Measurements from ENCODE around the gene TM4SF5. TPM values are rescaled to one million over a fixed set of nuclear protein-coding genes. Genes with fewer than 3 reads are reported as not detected.

Gene TM4SF5
- total RNA-seq, 3 donors from 2014 or later, result not detected

DNA sequence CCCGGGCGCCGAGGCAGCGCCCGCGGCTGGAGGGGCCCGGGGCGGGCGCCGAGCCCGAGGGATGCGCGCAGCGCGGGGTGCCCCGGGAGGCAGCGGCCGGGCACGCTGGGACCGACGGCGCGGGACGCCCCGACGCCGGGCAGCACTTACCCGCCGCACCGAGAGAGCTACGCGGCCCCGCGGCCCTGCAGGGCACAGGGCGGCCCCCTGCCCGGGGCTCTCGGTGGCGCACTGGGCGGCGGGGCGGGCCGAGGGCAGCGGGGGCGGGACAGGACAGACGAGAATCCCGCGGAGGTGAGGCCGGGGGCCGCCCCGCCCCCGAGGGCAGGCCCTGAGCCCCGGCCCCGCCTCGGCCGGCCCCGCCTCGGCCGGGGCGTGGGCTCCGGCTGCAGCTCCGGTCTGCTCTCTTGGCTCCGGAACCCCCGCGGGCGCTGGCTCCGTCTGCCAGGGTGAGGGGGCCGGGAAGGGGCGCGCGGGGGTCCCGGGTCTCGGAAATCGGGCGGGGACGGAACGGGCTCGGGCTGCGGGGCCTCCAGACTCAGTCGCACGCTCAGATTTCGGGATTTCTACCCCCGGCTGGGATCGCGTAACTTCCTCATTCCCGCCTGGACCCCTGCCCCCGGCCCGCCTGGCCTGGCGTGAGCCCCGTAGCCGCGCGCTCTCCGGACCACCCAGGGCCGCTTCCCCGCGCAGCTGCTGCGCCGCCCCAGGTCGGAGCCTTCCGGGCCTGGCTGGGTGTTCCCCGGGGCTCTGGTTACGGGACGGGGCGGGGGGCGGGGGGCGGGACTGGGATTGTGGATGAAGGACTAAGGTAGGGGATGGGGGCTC, 35.3 kb downstream of the TM4SF5 start, which contains the start of gene PLD2:
TSS of gene PLD2 (plus strand) at position 376 of the 828 bp plus-strand sequence. CDS start 621 bp downstream, outside the sequence.
- intact Hi-C loops (cut with DNase I; ENCODE audit: low total_unique reads), result no loop called here
- H3K27me3 ChIP-seq, result no peaks in the 10 kb centered on the region
- TF ChIP-seq POLR2A (IDR thresholded peaks at IDR 0.05), result no peak
- TF ChIP-seq, protein P1, sequence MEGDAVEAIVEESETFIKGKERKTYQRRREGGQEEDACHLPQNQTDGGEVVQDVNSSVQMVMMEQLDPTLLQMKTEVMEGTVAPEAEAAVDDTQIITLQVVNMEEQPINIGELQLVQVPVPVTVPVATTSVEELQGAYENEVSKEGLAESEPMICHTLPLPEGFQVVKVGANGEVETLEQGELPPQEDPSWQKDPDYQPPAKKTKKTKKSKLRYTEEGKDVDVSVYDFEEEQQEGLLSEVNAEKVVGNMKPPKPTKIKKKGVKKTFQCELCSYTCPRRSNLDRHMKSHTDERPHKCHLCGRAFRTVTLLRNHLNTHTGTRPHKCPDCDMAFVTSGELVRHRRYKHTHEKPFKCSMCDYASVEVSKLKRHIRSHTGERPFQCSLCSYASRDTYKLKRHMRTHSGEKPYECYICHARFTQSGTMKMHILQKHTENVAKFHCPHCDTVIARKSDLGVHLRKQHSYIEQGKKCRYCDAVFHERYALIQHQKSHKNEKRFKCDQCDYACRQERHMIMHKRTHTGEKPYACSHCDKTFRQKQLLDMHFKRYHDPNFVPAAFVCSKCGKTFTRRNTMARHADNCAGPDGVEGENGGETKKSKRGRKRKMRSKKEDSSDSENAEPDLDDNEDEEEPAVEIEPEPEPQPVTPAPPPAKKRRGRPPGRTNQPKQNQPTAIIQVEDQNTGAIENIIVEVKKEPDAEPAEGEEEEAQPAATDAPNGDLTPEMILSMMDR (IDR thresholded peaks at IDR 0.05), result no peak
- TF ChIP-seq POLR2AphosphoS5 (IDR thresholded peaks at IDR 0.05), result no peak
- no peaks in the 10 kb centered on the region for H3K36me3 ChIP-seq
- H3K4me3 ChIP-seq, result peak within 1 kb of the TSS; percentile 78 to 88 (median 87)
- H3K9me3 ChIP-seq, result no peaks in the 10 kb centered on the region
- peak within 1 kb of the TSS; percentile 72 to 80 for H3K27ac ChIP-seq
- H3K4me1 ChIP-seq, result peaks cover 4 to 9% of the 10 kb centered on the region in 2 donors
- peak; percentile 76 to 79 for DNase-seq (ENCODE audit: low spot score in 2 of 2)

DNA sequence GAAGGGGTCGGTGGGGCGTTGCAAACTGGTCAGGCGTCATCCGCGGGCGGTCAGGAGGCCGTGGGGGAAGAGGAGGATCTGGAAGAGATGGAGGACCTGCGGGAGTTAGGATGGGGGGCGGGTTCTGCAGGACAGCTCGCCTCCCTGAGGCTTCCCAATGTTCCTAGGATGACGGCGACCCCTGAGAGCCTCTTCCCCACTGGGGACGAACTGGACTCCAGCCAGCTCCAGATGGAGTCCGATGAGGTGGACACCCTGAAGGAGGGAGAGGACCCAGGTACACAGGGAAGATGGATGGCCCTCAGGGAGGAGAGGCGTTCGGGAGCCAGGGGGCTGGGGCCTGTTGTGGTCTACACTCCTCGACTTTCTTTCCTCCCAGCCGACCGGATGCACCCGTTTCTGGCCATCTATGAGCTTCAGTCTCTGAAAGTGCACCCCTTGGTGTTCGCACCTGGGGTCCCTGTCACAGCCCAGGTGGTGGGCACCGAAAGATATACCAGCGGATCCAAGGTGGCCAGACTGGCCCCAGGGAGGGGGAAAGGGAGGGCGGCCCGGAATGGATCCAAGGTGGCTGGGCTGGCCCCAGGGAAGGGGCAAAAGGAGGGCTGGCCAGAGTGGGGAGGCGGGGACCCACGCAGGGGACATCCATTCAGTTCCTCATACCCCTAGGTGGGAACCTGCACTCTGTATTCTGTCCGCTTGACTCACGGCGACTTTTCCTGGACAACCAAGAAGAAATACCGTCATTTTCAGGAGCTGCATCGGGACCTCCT, 36.1 kb downstream of the TM4SF5 start:
- Histone ChIP-seq H3K4me1 (peaks cover 4 to 9% of the 10 kb centered on the region in 2 donors), H3K9me3 (no peaks in the 10 kb centered on the region), H3K4me3 (peak overlapping the region; percentile 78 to 88 (median 87)), H3K27me3 (no peaks in the 10 kb centered on the region), H3K36me3 (no peaks in the 10 kb centered on the region), H3K27ac (peak overlapping the region; percentile 72 to 80)
- intact Hi-C loops (cut with DNase I; ENCODE audit: low total_unique reads), result no loop called here
- no peak for DNase-seq (ENCODE audit: low spot score in 2 of 2)
- TF ChIP-seq, protein P1 (IDR thresholded peaks at IDR 0.05), result no peak
- TF ChIP-seq POLR2A (IDR thresholded peaks at IDR 0.05) (no peak), POLR2AphosphoS5 (IDR thresholded peaks at IDR 0.05) (no peak)

DNA sequence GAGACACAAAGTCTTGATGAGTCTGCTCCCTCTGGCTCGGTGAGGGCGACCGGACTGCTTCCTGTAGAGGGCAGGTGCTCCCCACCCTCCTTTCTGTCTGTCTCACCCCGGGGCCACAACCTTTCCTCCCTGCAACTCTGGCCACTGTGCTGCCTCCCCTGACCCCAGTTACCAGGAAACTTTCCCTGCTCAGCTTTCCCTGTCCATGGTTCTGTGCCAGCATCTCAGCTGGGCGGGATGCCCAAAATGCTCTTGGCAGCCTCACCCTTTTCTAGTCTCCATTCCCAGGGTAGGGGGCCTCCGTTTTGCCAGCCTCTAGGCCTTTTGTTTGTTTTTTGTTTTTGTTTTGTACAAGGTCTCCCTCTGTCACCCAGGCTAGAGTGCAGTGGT, 36.7 kb downstream of the TM4SF5 start:
- Histone ChIP-seq H3K4me3 (peak overlapping the region in 2 of 3 donors; percentile 78 to 88), H3K36me3 (no peaks in the 10 kb centered on the region), H3K9me3 (no peaks in the 10 kb centered on the region), H3K4me1 (peaks cover 4 to 9% of the 10 kb centered on the region in 2 donors), H3K27me3 (no peaks in the 10 kb centered on the region), H3K27ac (peak overlapping the region; percentile 44 to 72)
- TF ChIP-seq POLR2A (IDR thresholded peaks at IDR 0.05) (no peak), POLR2AphosphoS5 (IDR thresholded peaks at IDR 0.05) (no peak)
- TF ChIP-seq, protein P1 (IDR thresholded peaks at IDR 0.05), result no peak
- intact Hi-C loops (cut with DNase I; ENCODE audit: low total_unique reads), result no loop called here
- DNase-seq (ENCODE audit: low spot score in 2 of 2), result peak; percentile 50 to 80

DNA sequence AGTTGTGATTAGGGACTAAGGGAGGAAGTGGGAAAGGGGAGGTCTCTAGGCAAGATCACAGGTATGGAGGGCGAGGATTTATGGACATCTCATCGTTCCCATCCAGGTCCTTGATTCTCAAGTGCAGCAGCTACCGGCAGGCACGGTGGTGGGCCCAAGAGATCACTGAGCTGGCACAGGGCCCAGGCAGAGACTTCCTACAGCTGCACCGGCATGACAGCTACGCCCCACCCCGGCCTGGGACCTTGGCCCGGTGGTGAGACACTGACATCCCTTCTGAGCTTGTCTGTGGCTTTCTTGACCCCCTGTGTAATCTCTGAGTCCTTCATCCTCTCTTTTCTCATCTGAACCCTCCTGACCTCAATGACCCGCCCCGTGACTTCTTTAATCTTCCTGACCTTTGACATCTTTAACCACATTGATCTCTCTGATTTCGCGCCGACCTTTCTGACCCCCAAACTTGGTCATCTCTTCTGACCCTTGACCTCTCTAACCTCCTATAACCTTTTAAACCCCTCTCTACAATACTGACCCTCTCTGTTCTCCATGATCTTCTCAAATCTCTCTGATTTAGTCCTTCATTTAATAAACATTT, 39.1 kb downstream of the TM4SF5 start:
- no peak for TF ChIP-seq POLR2AphosphoS5 (IDR thresholded peaks at IDR 0.05)
- no peak for TF ChIP-seq POLR2A (IDR thresholded peaks at IDR 0.05)
- TF ChIP-seq, protein P1 (IDR thresholded peaks at IDR 0.05), result no peak
- Histone ChIP-seq H3K9me3 (no peaks in the 10 kb centered on the region), H3K4me1 (peaks cover 4 to 9% of the 10 kb centered on the region in 2 donors), H3K36me3 (no peaks in the 10 kb centered on the region), H3K27ac (no peak overlapping the region), H3K27me3 (no peaks in the 10 kb centered on the region), H3K4me3 (no peak overlapping the region)
- no peak for DNase-seq (ENCODE audit: low spot score in 2 of 2)
- intact Hi-C loops (cut with DNase I; ENCODE audit: low total_unique reads), result no loop called here
